GM12878 (cell line): Measurements from ENCODE around the gene PYGO1. TPM values are rescaled to one million over a fixed set of nuclear protein-coding genes. Genes with fewer than 3 reads are reported as not detected.

Source experiments
- ATAC-seq: fragments of 200-7000 bp; cut with Tn5 transposase; 3 replicates; pipeline ENCODE4 v1.9.1; 2020; ENCODE audit warnings: mild to moderate bottlenecking, moderate library complexity
- BruUV-seq: library from RNA; stranded (reverse); fragments of 400-500 nt; replicated peaks from 2 replicates; lab custom pipeline; 2021; lab: Mats Ljungman, UMichigan
- CTCF ChIA-PET: fragments of 300-600 bp; sonication (Branson Sonifier 250); formaldehyde crosslinking; extraction: SDS; loops from one replicate; lab custom pipeline; 2021; ENCODE audit warnings: inconsistent platforms; lab: Yijun Ruan, JAX
- POLR2A ChIA-PET: fragments of 350-600 bp; formaldehyde crosslinking; extraction: SDS; loops from one replicate; lab custom pipeline; 2021; ENCODE audit warnings: inconsistent platforms; lab: Charles Lee
- RAD21 ChIA-PET: fragments of 300-600 bp; sonication (Branson Sonifier 250); formaldehyde crosslinking; loops from one replicate; lab custom pipeline; 2023; ENCODE audit warnings: antibody characterized with exemption; ENCODE audit not compliant: unreplicated experiment; lab: Charles Lee
- SMC1A ChIA-PET: fragments of 300-600 bp; sonication (Branson Sonifier 250); formaldehyde crosslinking; loops from one replicate; lab custom pipeline; 2023; ENCODE audit not compliant: unreplicated experiment, uncharacterized antibody; lab: Charles Lee
- DNase-seq: peaks from one replicate; pipeline ENCODE4 v3.0.0-alpha.2; 2011; ENCODE audit warnings: low read depth, low spot score
- FAIRE-seq: peaks from 3 replicates; lab custom pipeline; 2011; peaks lifted over from hg19 to GRCh38; lab: Jason Lieb, UNC
- H2AFZ ChIP-seq: 2 replicates; pipeline ENCODE4 v1.6.0; 2011; ENCODE audit warnings: low read depth, low read length, control low read depth; ENCODE audit not compliant: control insufficient read depth
- H3K27ac ChIP-seq: 2 replicates; pipeline ENCODE4 v1.5.1; 2011; ENCODE audit warnings: control low read depth; ENCODE audit not compliant: control insufficient read depth, insufficient read depth
- H3K27me3 ChIP-seq, 2 experiments: replicated peaks in 1 of 2; 2 replicates each; pipeline versions ENCODE4 v1.6.0 to v1.6.1; 2011; ENCODE audit warnings: low read length in 1 of 2; ENCODE audit not compliant: control insufficient read depth in 2 of 2, insufficient read depth in 2 of 2
- H3K36me3 ChIP-seq, 2 experiments: 2 replicates each; pipeline ENCODE4 v1.5.1; 2011; ENCODE audit warnings: low read length in 1 of 2; ENCODE audit not compliant: control insufficient read depth in 2 of 2, insufficient read depth in 2 of 2
- H3K4me1 ChIP-seq: 2 replicates; pipeline ENCODE4 v1.6.1; 2011; ENCODE audit warnings: mild to moderate bottlenecking, low read length, moderate library complexity, mixed read lengths; ENCODE audit not compliant: control insufficient read depth, insufficient read depth
- H3K4me2 ChIP-seq: 2 replicates; pipeline ENCODE4 v1.6.0; 2011; ENCODE audit warnings: control low read depth; ENCODE audit not compliant: control insufficient read depth, insufficient read depth
- H3K4me3 ChIP-seq: fragments of 200-600 bp; sonication (generic); 2 replicates; pipeline ENCODE4 v1.5.1; 2016
- H3K79me2 ChIP-seq: 2 replicates; pipeline ENCODE4 v1.6.0; 2011; ENCODE audit warnings: low read length; ENCODE audit not compliant: control insufficient read depth, insufficient read depth
- H3K9ac ChIP-seq: 2 replicates; pipeline ENCODE4 v1.8.0; 2011; ENCODE audit warnings: low read length, control low read depth, mixed read lengths; ENCODE audit not compliant: control insufficient read depth, insufficient read depth
- H3K9me3 ChIP-seq: replicated peaks from 3 replicates; pipeline ENCODE4 v1.5.1; 2011; ENCODE audit warnings: mild to moderate bottlenecking, low read length; ENCODE audit not compliant: control insufficient read depth, insufficient read depth
- H4K20me1 ChIP-seq: 2 replicates; pipeline ENCODE4 v1.6.0; 2011; ENCODE audit not compliant: control insufficient read depth, insufficient read depth
- BCL11A ChIP-seq: IDR thresholded peaks from 2 replicates; pipeline ENCODE4 v1.6.1; 2011; ENCODE audit warnings: low read depth, low read length
- EGR1 ChIP-seq, 2 experiments: IDR thresholded peaks; 1 replicate in 1 of 2; 2 replicates in 1 of 2; pipeline ENCODE4 v1.6.1; 2011 to 2012; ENCODE audit warnings: low read depth in 2 of 2, low read length in 2 of 2, borderline replicate concordance in 1 of 2, mild to moderate bottlenecking in 1 of 2, moderate library complexity in 1 of 2
- ETV6 ChIP-seq, 2 experiments: fragments of 450-650 bp in 1 of 2; IDR thresholded peaks in 1 of 2; conservative IDR thresholded peaks in 1 of 2; 2 replicates each; pipeline ENCODE4 v1.6.1; 2014; ENCODE audit warnings: antibody characterized with exemption in 1 of 2, borderline replicate concordance in 1 of 2, low read depth in 1 of 2, mild to moderate bottlenecking in 1 of 2, moderate library complexity in 1 of 2
- LARP7 ChIP-seq: fragments of 450-650 bp; IDR thresholded peaks from 2 replicates; pipeline ENCODE4 v1.6.1; 2017; ENCODE audit warnings: mild to moderate bottlenecking
- MYC ChIP-seq: IDR thresholded peaks from 2 replicates; pipeline ENCODE4 v1.6.1; 2011; ENCODE audit warnings: mild to moderate bottlenecking, low read length, moderate library complexity, inconsistent platforms; ENCODE audit not compliant: insufficient read depth, insufficient replicate concordance, insufficient read length, severe bottlenecking
- NFYA ChIP-seq: IDR thresholded peaks from 2 replicates; pipeline ENCODE4 v1.6.1; 2011; ENCODE audit warnings: low read depth, mild to moderate bottlenecking, low read length, improper control_type of control experiment, borderline replicate concordance
- NFYB ChIP-seq: IDR thresholded peaks from 2 replicates; pipeline ENCODE4 v1.6.1; 2011; ENCODE audit warnings: low read depth, mild to moderate bottlenecking, low read length, improper control_type of control experiment, moderate library complexity; ENCODE audit not compliant: insufficient read depth
- NR2C2 ChIP-seq: IDR thresholded peaks from 2 replicates; pipeline ENCODE4 v1.6.1; 2011; ENCODE audit warnings: borderline replicate concordance, low read depth; ENCODE audit not compliant: control insufficient read depth, insufficient read length
- PAX8 ChIP-seq: fragments of 450-650 bp; IDR thresholded peaks from 2 replicates; pipeline ENCODE4 v1.6.1; 2017; ENCODE audit warnings: mild to moderate bottlenecking, moderate library complexity
- SMAD1 ChIP-seq: fragments of 450-650 bp; IDR thresholded peaks from 2 replicates; pipeline ENCODE4 v1.6.1; 2018; ENCODE audit warnings: mild to moderate bottlenecking, low read depth; ENCODE audit not compliant: partially characterized antibody
- SUZ12 ChIP-seq: fragments of 200-600 bp; sonication (generic); IDR thresholded peaks from one replicate; pipeline ENCODE4 v1.6.1; 2018; ENCODE audit warnings: antibody characterized with exemption, mild to moderate bottlenecking; ENCODE audit not compliant: unreplicated experiment
- TBL1XR1 ChIP-seq: IDR thresholded peaks from 2 replicates; pipeline ENCODE4 v1.6.1; 2012; ENCODE audit warnings: low read depth, low read length, improper control_type of control experiment
- WGBS: methylation state at CpG from one replicate; pipeline ENCODE4 v1.1.6; 2016; ENCODE audit warnings: low lambda C conversion rate; ENCODE audit not compliant: insufficient replicate concordance, insufficient coverage; ENCODE audit errors: missing lambda C conversion rate; 5-methylcytosine and 5-hydroxymethylcytosine counted together
- in situ Hi-C: fragments of 300-500 bp; cut with MboI; formaldehyde crosslinking; loops from 9 replicates; pipeline ENCODE4 v1.14.3; 2018; ENCODE audit warnings: mixed read lengths
- intact Hi-C: fragments of 100-400 bp; cut with micrococcal nuclease; formaldehyde crosslinking; loops from one replicate; pipeline ENCODE4 v1.14.2; 2022; ENCODE audit not compliant: unreplicated experiment
- polyA plus RNA-seq, 11 experiments: library from polyadenylated mRNA; depleted of rRNA in 4 of 11; unstranded in 6 of 11; stranded (reverse) in 5 of 11; fragments of >200 nt; fragmentation: Nextera tagmentation in 4 of 11; fragmentation: Illumina TruSeq in 1 of 11; extraction: Ambion mirVana in 4 of 11; extraction: Trizol in 1 of 11; gene quantifications; 1 replicate in 1 of 11; 2 replicates in 10 of 11; pipeline versions ENCODE4 v1.2.1 to v1.2.3, GENCODE V29; 2011 to 2016; ENCODE audit warnings: inconsistent platforms in 2 of 11, missing spikeins in 2 of 11, low read depth in 1 of 11
- total RNA-seq, 4 experiments: library from RNA; depleted of rRNA in 3 of 4; stranded (reverse); fragments of >200 nt in 3 of 4; fragmentation: Illumina TruSeq in 1 of 4; extraction: Trizol in 1 of 4; gene quantifications; 2 replicates each; pipeline versions ENCODE4 v1.2.1 to v1.2.3, GENCODE V29; 2013 to 2021
- TF ChIP-seq, protein P1 (sequence below): fragments of 450-650 bp; IDR thresholded peaks from 2 replicates; pipeline ENCODE4 v1.6.1; 2018; ENCODE audit warnings: borderline replicate concordance, mild to moderate bottlenecking; ENCODE audit not compliant: partially characterized antibody
- TF ChIP-seq, protein P2 (sequence below): fragments of 450-650 bp; formaldehyde crosslinking; IDR thresholded peaks from 2 replicates; pipeline ENCODE4 v1.5.0; 2022; ENCODE audit warnings: mild to moderate bottlenecking, missing genetic modification characterization
- TF ChIP-seq, protein P3 (sequence below): fragments of 450-650 bp; formaldehyde crosslinking; IDR thresholded peaks from 2 replicates; pipeline ENCODE4 v1.4.0; 2022; ENCODE audit warnings: mild to moderate bottlenecking, moderate library complexity

Gene PYGO1
- total and polyA plus RNA-seq, 10 of the 15 experiments (the other 5 are each of a cell fraction or from before 2014, with no cell fraction given) = 0.01 TPM; not detected in 9

DNA sequence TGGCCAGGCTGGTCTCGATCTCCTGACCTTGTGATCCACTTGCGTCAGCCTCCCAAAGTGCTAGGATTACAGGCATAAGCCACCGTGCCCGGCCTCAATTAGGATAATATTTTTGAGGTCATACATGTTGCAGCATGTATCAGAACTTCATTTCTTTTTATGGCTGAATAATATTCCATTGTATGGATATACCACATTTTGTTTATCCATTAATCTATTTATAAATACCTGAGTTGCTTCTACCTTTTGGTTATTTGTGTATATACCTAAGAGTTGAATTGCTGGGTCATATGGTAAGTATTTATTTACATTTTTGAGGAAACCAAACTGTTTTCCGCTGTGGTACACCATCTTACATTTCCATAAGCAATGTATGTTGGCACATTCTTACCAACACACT lies 18.1 kb upstream of the PYGO1 start:
- WGBS = 42% methylated on average over 5 of the region's 5 CpGs
- H3K27me3 ChIP-seq = no peaks in the 10 kb centered on the region
- H3K4me2 ChIP-seq = no peak overlapping the region
- ATAC-seq = no peak
- H3K4me3 ChIP-seq = no peak overlapping the region
- H4K20me1 ChIP-seq = no peaks in the 10 kb centered on the region
- in situ Hi-C loops = no loop called here
- SMC1A ChIA-PET = interaction anchor here (0.9 kb wide), 1 partner anchor 443 kb away, joined by 3 read pairs; no protein-coding TSS in a partner anchor
- no peak for DNase-seq
- no peak for FAIRE-seq
- CTCF ChIA-PET = interaction anchor here (0.6 kb wide), 1 partner anchor 699 kb away, joined by 3 read pairs; no protein-coding TSS in a partner anchor
- RAD21 ChIA-PET = no interaction called here
- H3K79me2 ChIP-seq = no peaks in the 10 kb centered on the region
- H3K27ac ChIP-seq = no peak overlapping the region
- H3K36me3 ChIP-seq = no peaks in the 10 kb centered on the region
- H3K9me3 ChIP-seq = no peaks in the 10 kb centered on the region
- intact Hi-C loops = no loop called here
- H3K9ac ChIP-seq = no peak overlapping the region
- no TSS peak for BruUV-seq
- no peaks in the 10 kb centered on the region for H3K4me1 ChIP-seq
- POLR2A ChIA-PET = no interaction called here
- no peak overlapping the region for H2AFZ ChIP-seq
- TF ChIP-seq, protein P1, sequence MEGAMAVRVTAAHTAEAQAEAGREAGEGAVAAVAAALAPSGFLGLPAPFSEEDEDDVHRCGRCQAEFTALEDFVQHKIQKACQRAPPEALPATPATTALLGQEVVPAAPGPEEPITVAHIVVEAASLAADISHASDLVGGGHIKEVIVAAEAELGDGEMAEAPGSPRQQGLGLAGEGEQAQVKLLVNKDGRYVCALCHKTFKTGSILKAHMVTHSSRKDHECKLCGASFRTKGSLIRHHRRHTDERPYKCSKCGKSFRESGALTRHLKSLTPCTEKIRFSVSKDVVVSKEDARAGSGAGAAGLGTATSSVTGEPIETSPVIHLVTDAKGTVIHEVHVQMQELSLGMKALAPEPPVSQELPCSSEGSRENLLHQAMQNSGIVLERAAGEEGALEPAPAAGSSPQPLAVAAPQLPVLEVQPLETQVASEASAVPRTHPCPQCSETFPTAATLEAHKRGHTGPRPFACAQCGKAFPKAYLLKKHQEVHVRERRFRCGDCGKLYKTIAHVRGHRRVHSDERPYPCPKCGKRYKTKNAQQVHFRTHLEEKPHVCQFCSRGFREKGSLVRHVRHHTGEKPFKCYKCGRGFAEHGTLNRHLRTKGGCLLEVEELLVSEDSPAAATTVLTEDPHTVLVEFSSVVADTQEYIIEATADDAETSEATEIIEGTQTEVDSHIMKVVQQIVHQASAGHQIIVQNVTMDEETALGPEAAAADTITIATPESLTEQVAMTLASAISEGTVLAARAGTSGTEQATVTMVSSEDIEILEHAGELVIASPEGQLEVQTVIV = no peak
- TF ChIP-seq BCL11A = no peak
- TF ChIP-seq, protein P2, sequence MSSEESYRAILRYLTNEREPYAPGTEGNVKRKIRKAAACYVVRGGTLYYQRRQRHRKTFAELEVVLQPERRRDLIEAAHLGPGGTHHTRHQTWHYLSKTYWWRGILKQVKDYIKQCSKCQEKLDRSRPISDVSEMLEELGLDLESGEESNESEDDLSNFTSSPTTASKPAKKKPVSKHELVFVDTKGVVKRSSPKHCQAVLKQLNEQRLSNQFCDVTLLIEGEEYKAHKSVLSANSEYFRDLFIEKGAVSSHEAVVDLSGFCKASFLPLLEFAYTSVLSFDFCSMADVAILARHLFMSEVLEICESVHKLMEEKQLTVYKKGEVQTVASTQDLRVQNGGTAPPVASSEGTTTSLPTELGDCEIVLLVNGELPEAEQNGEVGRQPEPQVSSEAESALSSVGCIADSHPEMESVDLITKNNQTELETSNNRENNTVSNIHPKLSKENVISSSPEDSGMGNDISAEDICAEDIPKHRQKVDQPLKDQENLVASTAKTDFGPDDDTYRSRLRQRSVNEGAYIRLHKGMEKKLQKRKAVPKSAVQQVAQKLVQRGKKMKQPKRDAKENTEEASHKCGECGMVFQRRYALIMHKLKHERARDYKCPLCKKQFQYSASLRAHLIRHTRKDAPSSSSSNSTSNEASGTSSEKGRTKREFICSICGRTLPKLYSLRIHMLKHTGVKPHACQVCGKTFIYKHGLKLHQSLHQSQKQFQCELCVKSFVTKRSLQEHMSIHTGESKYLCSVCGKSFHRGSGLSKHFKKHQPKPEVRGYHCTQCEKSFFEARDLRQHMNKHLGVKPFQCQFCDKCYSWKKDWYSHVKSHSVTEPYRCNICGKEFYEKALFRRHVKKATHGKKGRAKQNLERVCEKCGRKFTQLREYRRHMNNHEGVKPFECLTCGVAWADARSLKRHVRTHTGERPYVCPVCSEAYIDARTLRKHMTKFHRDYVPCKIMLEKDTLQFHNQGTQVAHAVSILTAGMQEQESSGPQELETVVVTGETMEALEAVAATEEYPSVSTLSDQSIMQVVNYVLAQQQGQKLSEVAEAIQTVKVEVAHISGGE (CRISPR knock-in tag) = no peak
- TF ChIP-seq SUZ12 = no peak
- TF ChIP-seq, protein P3, sequence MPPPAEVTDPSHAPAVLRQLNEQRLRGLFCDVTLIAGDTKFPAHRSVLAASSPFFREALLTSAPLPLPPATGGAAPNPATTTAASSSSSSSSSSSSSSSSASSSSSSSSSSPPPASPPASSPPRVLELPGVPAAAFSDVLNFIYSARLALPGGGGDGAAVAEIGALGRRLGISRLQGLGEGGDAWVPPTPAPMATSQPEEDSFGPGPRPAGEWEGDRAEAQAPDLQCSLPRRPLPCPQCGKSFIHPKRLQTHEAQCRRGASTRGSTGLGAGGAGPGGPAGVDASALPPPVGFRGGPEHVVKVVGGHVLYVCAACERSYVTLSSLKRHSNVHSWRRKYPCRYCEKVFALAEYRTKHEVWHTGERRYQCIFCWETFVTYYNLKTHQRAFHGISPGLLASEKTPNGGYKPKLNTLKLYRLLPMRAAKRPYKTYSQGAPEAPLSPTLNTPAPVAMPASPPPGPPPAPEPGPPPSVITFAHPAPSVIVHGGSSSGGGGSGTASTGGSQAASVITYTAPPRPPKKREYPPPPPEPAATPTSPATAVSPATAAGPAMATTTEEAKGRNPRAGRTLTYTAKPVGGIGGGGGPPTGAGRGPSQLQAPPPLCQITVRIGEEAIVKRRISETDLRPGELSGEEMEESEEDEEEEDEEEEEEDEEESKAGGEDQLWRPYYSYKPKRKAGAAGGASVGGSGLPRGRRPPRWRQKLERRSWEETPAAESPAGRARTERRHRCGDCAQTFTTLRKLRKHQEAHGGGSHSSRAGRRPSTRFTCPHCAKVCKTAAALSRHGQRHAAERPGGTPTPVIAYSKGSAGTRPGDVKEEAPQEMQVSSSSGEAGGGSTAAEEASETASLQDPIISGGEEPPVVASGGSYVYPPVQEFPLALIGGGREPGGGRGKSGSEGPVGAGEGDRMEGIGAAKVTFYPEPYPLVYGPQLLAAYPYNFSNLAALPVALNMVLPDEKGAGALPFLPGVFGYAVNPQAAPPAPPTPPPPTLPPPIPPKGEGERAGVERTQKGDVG = no peak
- TF ChIP-seq LARP7 = no peak
- TF ChIP-seq TBL1XR1 = no peak
- no peak for TF ChIP-seq NR2C2
- TF ChIP-seq NFYA = no peak
- TF ChIP-seq EGR1 (IDR thresholded peaks at IDR 0.05; ENCODE audit: borderline replicate concordance in 1 of 2, low read depth in 2 of 2, low read length in 2 of 2) = no peak
- no peak for TF ChIP-seq ETV6 (conservative IDR thresholded peaks at IDR 0.05 in 1 of 2, IDR thresholded peaks at IDR 0.05 in 1 of 2; ENCODE audit: borderline replicate concordance in 1 of 2, low read depth in 1 of 2)
- no peak for TF ChIP-seq NFYB
- no peak for TF ChIP-seq SMAD1
- TF ChIP-seq MYC = no peak
- no peak for TF ChIP-seq PAX8
